RWPE2 (cell line): ENCODE data around the gene ZNF189.
A peak's percentile ranks its signal among the peaks of the same experiment; 100 is the strongest.

Source experiments
- ATAC-seq: fragments of 200-7000 bp; cut with Tn5 transposase; 3 replicates; pipeline ENCODE4 v1.9.1; 2021; ENCODE audit warnings: low read depth
- DNase-seq: peaks from one replicate; pipeline ENCODE4 v3.0.0-alpha.2; 2020; ENCODE audit warnings: low spot score
- H3K27ac ChIP-seq: fragments of 450-650 bp; 2 replicates; pipeline ENCODE4 v1.5.1; 2017; ENCODE audit warnings: mild to moderate bottlenecking; ENCODE audit not compliant: poor library complexity, severe bottlenecking
- H3K27me3 ChIP-seq: fragments of 250-450 bp; sonication (Bioruptor Pico); 2 replicates; pipeline ENCODE4 v1.5.1; 2021; ENCODE audit warnings: mild to moderate bottlenecking, moderate library complexity; ENCODE audit not compliant: insufficient read depth, poor library complexity, severe bottlenecking
- H3K36me3 ChIP-seq: fragments of 250-450 bp; sonication (Bioruptor Pico); 2 replicates; pipeline ENCODE4 v1.5.1; 2020; ENCODE audit warnings: low read depth, mild to moderate bottlenecking, moderate library complexity
- H3K4me1 ChIP-seq: fragments of 250-450 bp; sonication (Bioruptor Pico); 2 replicates; pipeline ENCODE4 v1.5.1; 2021; ENCODE audit warnings: mild to moderate bottlenecking, moderate library complexity; ENCODE audit not compliant: insufficient read depth, poor library complexity, severe bottlenecking
- H3K4me3 ChIP-seq: fragments of 250-450 bp; sonication (Bioruptor Pico); 2 replicates; pipeline ENCODE4 v1.5.1; 2021; ENCODE audit warnings: mild to moderate bottlenecking, moderate library complexity; ENCODE audit not compliant: severe bottlenecking
- H3K9me3 ChIP-seq: fragments of 250-450 bp; sonication (Bioruptor Pico); 2 replicates; pipeline ENCODE4 v1.5.1; 2021; ENCODE audit warnings: mild to moderate bottlenecking, moderate library complexity; ENCODE audit not compliant: severe bottlenecking
- TF ChIP-seq, protein P1 (sequence below): fragments of 450-650 bp; IDR thresholded peaks from one replicate; pipeline ENCODE4 v1.5.1; 2017; ENCODE audit warnings: mild to moderate bottlenecking, moderate library complexity; ENCODE audit not compliant: poor library complexity, severe bottlenecking

ZNF189 gene

GRCh38 chr9:101387871-101388506, 10.7 kb upstream of the ZNF189 start:
- TF ChIP-seq, protein P1, sequence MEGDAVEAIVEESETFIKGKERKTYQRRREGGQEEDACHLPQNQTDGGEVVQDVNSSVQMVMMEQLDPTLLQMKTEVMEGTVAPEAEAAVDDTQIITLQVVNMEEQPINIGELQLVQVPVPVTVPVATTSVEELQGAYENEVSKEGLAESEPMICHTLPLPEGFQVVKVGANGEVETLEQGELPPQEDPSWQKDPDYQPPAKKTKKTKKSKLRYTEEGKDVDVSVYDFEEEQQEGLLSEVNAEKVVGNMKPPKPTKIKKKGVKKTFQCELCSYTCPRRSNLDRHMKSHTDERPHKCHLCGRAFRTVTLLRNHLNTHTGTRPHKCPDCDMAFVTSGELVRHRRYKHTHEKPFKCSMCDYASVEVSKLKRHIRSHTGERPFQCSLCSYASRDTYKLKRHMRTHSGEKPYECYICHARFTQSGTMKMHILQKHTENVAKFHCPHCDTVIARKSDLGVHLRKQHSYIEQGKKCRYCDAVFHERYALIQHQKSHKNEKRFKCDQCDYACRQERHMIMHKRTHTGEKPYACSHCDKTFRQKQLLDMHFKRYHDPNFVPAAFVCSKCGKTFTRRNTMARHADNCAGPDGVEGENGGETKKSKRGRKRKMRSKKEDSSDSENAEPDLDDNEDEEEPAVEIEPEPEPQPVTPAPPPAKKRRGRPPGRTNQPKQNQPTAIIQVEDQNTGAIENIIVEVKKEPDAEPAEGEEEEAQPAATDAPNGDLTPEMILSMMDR = peak; percentile 71
- Histone ChIP-seq H3K4me3 (no peak overlapping the region), H3K27ac (no peak overlapping the region), H3K36me3 (peaks cover 40% of the 10 kb centered on the region), H3K9me3 (no peaks in the 10 kb centered on the region), H3K27me3 (no peaks in the 10 kb centered on the region), H3K4me1 (no peaks in the 10 kb centered on the region)
- ATAC-seq (peak; percentile 73; the same call in 2 of the 3 replicates), DNase-seq (no peak)

DNA sequence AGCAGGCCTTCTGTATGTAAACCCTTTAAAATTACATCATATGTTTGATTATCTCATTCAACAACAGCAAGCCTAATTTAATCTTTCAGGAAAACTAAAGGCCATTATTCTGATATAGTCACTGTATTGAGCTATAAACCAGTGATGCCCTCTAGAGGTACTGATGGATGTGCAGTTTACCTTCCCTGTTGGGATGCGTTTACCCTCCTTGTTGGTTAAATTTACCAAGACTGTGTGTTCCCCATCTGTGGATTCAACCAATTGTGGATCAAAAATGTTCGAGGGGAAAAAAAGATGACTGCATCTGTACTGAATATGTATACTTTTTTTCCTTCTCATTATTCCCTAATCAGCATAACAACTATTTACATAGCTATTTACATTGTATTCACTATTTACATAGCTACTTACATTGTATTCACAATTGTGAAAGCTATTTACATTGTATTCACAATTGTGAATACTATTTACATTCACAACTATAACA, 10.1 kb upstream of the ZNF189 start:
- no peak overlapping the region for H3K27ac ChIP-seq
- DNase-seq = no peak
- ATAC-seq = 0 out of 3 replicates have a peak, but pooled peaks have one; percentile 29

DNA sequence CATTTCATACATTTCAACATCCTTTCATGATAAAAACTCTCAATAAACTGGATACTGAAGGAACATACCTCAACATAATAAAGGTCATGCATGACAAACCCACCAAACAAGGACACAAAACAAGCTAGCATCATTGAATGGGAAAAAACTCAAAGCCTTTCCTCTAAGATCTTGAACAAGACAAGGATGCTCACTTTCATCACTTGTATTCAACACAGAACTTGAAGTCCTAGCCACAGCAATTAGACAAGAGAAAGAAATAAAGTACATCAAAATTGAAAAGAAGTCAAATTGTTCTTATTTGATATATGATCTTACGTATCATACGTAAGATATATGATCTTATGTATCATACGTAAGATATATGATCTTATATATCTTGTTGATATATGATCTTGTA, 5.5 kb upstream of the ZNF189 start:
- DNase-seq (no peak), ATAC-seq (no peak)
- H3K4me3 ChIP-seq = no peak overlapping the region
- H3K36me3 ChIP-seq = peaks cover 74% of the 10 kb centered on the region
- H3K9me3 ChIP-seq = no peaks in the 10 kb centered on the region
- no peaks in the 10 kb centered on the region for H3K27me3 ChIP-seq
- H3K27ac ChIP-seq = no peak overlapping the region
- H3K4me1 ChIP-seq = peaks cover 5% of the 10 kb centered on the region
- TF ChIP-seq, protein P1 = no peak

More for the DNA sequence above, 10.1 kb upstream of the ZNF189 start:
- no peaks in the 10 kb centered on the region for H3K9me3 ChIP-seq
- TF ChIP-seq, protein P1 = no peak
- H3K27me3 ChIP-seq = no peaks in the 10 kb centered on the region
- no peaks in the 10 kb centered on the region for H3K4me1 ChIP-seq
- H3K4me3 ChIP-seq = no peak overlapping the region
- H3K36me3 ChIP-seq = peaks cover 45% of the 10 kb centered on the region

- DNase-seq (no peak), ATAC-seq (no peak)
- no peak overlapping the region for H3K27ac ChIP-seq
- H3K4me3 ChIP-seq = no peak overlapping the region
- peaks cover 64% of the 10 kb centered on the region for H3K36me3 ChIP-seq
- H3K4me1 ChIP-seq = peaks cover 5% of the 10 kb centered on the region
- no peaks in the 10 kb centered on the region for H3K27me3 ChIP-seq
- TF ChIP-seq, protein P1 = no peak
- no peaks in the 10 kb centered on the region for H3K9me3 ChIP-seq
Measured at GRCh38 chr9:101394687-101395086, 4.0 kb upstream of the ZNF189 start.

DNA sequence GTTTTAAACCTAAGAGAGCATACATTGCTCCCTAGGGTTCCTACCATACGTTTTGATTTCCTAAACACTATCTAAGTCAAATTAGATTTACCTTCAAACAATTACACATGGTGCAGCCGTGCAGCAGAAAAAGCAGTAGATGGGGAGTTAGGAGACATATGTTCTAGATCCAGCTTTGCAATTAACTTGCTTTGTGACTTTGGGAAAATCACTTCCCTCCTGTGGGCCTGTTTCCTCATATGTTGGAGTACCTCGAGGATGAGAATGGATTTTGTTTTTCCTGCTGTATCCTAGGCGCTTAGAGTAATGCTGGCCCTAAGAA, 944 bp upstream of the ZNF189 start:
- Histone ChIP-seq H3K36me3 (peaks cover 70% of the 10 kb centered on the region), H3K27me3 (no peaks in the 10 kb centered on the region), H3K4me3 (peak overlapping the region; percentile 56), H3K4me1 (peaks cover 5% of the 10 kb centered on the region), H3K9me3 (no peaks in the 10 kb centered on the region), H3K27ac (no peak overlapping the region)
- ATAC-seq (no peak), DNase-seq (no peak)
- TF ChIP-seq, protein P1 = no peak
